Breast epithelium (tissue), 3 donors: ENCODE data around the gene SPRN.

Source experiments
- POLR2A ChIP-seq: fragments of 450-650 bp; IDR thresholded peaks from one replicate; pipeline ENCODE4 v1.6.1; 2016; ENCODE audit warnings: antibody characterized with exemption, mild to moderate bottlenecking, moderate library complexity
- POLR2AphosphoS5 ChIP-seq, 3 donors: sonication (generic); formaldehyde crosslinking; IDR thresholded peaks; one replicate each; pipeline ENCODE4 v1.6.1; 2017; ENCODE audit warnings: antibody characterized with exemption in 3 of 3
- TF ChIP-seq, protein P1 (sequence below), 3 donors: fragments of 450-650 bp; IDR thresholded peaks; one replicate each; pipeline ENCODE4 v1.5.1; 2016 to 2017; ENCODE audit warnings: antibody characterized with exemption in 3 of 3, mild to moderate bottlenecking in 3 of 3, moderate library complexity in 3 of 3

DNA sequence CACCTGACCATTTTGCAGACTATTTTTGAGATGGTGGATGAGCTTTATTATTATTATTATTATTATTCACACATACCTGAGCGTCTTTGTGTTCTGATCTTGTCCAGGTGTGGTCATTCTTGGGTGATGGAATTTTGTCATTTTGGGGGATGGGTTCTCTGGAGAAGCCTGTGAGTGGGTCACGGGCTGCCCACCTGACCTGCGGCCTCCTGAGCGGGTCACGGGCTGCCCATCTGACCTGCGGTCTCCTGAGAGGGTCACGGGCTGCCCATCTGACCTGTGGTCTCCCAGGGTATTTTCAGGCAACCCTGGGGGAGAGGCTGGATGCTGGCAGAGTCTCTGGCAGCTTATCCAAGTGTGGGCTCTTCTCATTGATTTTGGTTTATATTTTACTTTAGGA is 36.6 kb upstream of the SPRN start:
- TF ChIP-seq, protein P1, sequence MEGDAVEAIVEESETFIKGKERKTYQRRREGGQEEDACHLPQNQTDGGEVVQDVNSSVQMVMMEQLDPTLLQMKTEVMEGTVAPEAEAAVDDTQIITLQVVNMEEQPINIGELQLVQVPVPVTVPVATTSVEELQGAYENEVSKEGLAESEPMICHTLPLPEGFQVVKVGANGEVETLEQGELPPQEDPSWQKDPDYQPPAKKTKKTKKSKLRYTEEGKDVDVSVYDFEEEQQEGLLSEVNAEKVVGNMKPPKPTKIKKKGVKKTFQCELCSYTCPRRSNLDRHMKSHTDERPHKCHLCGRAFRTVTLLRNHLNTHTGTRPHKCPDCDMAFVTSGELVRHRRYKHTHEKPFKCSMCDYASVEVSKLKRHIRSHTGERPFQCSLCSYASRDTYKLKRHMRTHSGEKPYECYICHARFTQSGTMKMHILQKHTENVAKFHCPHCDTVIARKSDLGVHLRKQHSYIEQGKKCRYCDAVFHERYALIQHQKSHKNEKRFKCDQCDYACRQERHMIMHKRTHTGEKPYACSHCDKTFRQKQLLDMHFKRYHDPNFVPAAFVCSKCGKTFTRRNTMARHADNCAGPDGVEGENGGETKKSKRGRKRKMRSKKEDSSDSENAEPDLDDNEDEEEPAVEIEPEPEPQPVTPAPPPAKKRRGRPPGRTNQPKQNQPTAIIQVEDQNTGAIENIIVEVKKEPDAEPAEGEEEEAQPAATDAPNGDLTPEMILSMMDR (IDR thresholded peaks at IDR 0.05) = no peak
- TF ChIP-seq POLR2AphosphoS5 (IDR thresholded peaks at IDR 0.05) = no peak
- no peak for TF ChIP-seq POLR2A
